ENCODE results near the gene ARHGAP27.

Gene ARHGAP27

DNA sequence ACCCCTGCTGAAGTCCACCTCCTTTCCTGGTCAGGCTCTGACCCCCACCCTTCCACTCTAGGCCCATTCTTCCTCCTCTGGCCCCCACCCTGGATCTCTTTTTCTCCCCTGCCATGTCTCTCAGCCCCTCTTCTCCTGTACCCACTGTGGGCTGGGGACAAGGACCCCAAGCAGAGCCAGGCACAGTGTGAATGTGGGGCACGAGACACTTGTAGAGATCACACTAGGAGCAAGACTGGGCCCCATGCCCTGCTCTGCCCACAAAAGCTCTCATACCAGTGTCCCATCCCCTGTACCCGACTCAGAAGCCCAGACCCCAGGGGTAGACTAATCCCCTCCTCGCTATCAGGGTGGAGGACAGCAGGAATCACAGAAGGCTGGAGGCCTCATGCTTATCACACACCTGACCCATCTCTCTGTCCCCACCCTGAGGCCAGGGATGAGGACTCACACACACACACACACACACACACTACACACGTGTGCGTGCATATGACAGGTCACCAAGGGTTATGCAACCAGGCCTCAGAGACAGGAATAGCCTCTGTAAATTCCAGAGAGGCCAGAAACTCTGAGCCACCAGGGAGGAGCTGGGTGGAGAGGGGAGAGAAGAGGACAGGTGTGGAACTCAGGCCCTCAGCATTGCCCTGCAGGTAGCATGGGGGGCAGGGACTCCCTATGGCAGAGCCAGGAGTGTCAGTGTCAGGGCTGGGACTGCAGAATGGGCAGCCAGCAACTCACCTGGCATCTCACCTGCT, 21.1 kb downstream of the ARHGAP27 start:
- DNase-seq (ENCODE audit: low spot score): no peak
- in situ Hi-C loops (cut with MboI; ENCODE audit: low sequenced_read_pairs, unreplicated experiment): loop anchor here (25.0 kb wide), 1 partner anchor 426 kb away; the partner anchor contains the start of gene SPPL2C
- TF ChIP-seq, protein P1, sequence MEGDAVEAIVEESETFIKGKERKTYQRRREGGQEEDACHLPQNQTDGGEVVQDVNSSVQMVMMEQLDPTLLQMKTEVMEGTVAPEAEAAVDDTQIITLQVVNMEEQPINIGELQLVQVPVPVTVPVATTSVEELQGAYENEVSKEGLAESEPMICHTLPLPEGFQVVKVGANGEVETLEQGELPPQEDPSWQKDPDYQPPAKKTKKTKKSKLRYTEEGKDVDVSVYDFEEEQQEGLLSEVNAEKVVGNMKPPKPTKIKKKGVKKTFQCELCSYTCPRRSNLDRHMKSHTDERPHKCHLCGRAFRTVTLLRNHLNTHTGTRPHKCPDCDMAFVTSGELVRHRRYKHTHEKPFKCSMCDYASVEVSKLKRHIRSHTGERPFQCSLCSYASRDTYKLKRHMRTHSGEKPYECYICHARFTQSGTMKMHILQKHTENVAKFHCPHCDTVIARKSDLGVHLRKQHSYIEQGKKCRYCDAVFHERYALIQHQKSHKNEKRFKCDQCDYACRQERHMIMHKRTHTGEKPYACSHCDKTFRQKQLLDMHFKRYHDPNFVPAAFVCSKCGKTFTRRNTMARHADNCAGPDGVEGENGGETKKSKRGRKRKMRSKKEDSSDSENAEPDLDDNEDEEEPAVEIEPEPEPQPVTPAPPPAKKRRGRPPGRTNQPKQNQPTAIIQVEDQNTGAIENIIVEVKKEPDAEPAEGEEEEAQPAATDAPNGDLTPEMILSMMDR (IDR thresholded peaks at IDR 0.05; ENCODE audit: borderline replicate concordance, control extremely low read depth, extremely low read depth, insufficient read depth, missing control alignments): no peak

- TF ChIP-seq, protein P1 (IDR thresholded peaks at IDR 0.05; ENCODE audit: borderline replicate concordance, control extremely low read depth, extremely low read depth, insufficient read depth, missing control alignments): no peak
- in situ Hi-C loops (cut with MboI; ENCODE audit: low sequenced_read_pairs, unreplicated experiment): loop anchor here (25.0 kb wide), 1 partner anchor 427 kb away; the partner anchor contains the start of gene SPPL2C
- DNase-seq (ENCODE audit: low spot score): peak; percentile 88
Observed at GRCh38 chr17:45410144-45411091, 22.3 kb downstream of the ARHGAP27 start.

DNA sequence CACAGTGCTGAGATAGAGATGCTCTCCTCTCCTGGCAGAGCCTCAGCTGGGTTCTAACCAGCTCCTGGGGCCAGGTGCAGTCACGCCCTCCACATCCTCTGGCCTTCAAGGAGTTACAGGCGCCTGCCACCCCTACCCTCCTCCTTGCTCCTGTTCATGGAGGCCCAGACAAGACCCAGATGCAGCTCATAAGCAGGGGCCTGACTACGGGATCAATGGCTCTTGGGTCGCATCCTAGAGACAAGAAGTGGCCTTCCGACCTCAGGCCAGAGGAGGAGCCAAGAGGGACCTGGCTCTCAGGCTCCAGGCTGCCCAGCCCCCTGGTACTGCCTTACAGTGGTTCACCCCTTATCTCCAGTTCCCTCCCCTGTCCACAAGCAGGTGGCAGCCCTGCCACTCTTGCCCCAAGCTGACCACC, 23.0 kb downstream of the ARHGAP27 start:
- in situ Hi-C loops (cut with MboI; ENCODE audit: low sequenced_read_pairs, unreplicated experiment): loop anchor here (25.0 kb wide), 1 partner anchor 428 kb away; the partner anchor contains the start of gene SPPL2C
- TF ChIP-seq, protein P1 (IDR thresholded peaks at IDR 0.05; ENCODE audit: borderline replicate concordance, control extremely low read depth, extremely low read depth, insufficient read depth, missing control alignments): no peak
- DNase-seq (ENCODE audit: low spot score): no peak

DNA sequence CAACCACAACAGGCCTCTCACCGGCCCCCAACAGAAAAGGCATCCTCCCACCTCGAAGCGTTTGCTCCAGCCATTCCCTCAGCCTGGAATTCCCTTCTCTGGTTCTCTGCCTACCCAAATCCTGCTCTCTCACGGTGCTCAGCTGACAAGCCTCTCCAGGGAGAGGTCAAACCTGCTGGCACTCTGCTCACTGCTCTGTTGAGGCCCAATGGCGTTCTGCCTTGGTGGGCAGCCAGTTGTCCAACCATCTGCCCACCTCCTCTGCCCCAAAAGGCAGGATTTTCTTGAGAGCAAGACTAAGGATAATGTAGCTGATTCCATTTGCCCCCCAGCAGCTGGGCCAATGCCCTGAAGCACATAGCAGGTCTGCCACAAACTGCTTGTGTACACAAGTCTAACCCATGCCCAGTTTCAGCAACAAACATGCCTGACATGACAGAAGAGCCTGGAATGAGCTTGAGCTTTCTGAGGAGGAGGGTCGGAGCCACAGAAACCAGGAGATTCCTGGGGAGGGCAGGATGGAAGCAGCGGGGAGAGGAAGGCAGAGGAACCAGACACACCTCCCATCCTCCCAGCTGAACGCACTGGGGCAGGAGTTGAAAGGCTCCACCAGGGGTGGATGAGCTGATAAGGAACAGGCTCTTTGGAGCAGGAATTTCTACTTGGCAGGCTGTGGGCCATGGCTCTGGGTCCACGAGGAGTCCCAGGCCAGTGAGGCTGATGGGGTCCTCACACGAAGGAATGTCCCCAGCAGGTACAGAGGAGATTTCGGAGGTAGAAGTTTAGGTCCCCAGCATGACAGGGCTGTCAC, 23.9 kb downstream of the ARHGAP27 start:
- TF ChIP-seq, protein P1 (IDR thresholded peaks at IDR 0.05; ENCODE audit: borderline replicate concordance, control extremely low read depth, extremely low read depth, insufficient read depth, missing control alignments): no peak
- in situ Hi-C loops (cut with MboI; ENCODE audit: low sequenced_read_pairs, unreplicated experiment): loop anchor here (25.0 kb wide), 1 partner anchor 428 kb away; the partner anchor contains the start of gene SPPL2C
- no peak for DNase-seq (ENCODE audit: low spot score)

DNA sequence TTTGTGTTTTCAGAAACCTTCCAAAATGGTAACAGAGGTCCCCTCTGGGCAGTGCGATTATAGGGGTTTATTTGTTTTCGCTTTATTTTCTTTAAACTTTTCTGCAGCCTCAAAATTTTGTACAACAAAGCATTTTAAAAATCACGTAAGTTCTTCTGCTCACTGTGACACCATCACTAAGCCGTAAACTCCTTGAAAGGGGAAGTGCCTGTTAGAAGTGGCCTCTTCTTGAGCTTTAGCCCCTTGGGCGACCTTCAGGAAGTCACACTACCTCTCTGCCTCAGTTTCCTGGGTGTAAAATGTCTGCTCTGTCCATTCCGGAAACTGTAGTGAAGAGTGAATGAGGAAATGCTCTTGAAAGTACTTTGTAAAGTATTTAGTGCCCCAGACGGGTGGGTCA, 26.6 kb downstream of the ARHGAP27 start:
- in situ Hi-C loops (cut with MboI; ENCODE audit: low sequenced_read_pairs, unreplicated experiment): loop anchor here (25.0 kb wide), 1 partner anchor 431 kb away; the partner anchor contains the start of gene SPPL2C
- TF ChIP-seq, protein P1 (IDR thresholded peaks at IDR 0.05; ENCODE audit: borderline replicate concordance, control extremely low read depth, extremely low read depth, insufficient read depth, missing control alignments): no peak
- DNase-seq (ENCODE audit: low spot score): no peak

Measured in GM13976 (cell line).